GM12874 (cell line): ENCODE data around the gene IL17REL.
A peak's percentile ranks its signal among the peaks of the same experiment; 100 is the strongest.

Experiments used
- TF ChIP-seq, protein P1 (sequence below): IDR thresholded peaks from 2 replicates; pipeline ENCODE4 v1.5.1; 2011; ENCODE audit warnings: low read depth, mild to moderate bottlenecking, control low read depth, low read length, moderate library complexity; ENCODE audit not compliant: insufficient read depth

IL17REL gene

DNA sequence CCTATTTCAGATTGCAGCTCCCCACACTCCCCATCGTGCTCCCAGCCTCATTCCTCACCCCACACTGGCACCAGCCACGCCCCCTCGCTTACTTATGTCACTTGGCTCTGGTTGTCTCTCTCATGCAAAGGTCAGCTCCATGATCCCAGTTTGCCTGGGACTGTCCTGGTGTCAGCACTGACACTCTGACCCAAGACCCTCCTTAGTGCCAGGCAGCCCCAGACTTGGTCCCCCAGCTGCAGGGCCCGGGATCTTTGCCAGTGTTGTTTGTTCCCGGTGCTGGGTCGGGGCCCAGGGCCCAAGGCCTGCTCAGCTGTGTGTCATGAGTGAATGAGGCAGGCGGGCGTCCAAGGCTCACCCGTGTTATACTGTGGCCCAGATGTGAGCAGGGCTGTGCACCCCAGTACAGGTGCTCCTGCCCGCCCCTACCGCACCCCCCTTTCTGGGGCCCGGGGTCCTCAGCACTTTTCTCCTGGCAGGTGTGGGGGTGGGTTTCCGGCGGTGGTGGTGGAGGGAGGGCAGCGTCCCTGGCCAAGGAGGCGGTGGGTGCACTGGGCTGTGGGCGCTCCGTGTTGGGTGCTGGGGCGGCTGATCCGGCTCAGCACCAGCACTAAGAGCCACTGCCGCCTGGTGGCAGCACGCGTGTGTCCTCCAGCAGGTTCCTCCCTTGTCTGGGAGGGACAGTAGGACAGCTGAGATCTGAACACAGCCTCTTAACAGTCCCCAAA lies 19.5 kb downstream of the IL17REL start:
- TF ChIP-seq, protein P1, sequence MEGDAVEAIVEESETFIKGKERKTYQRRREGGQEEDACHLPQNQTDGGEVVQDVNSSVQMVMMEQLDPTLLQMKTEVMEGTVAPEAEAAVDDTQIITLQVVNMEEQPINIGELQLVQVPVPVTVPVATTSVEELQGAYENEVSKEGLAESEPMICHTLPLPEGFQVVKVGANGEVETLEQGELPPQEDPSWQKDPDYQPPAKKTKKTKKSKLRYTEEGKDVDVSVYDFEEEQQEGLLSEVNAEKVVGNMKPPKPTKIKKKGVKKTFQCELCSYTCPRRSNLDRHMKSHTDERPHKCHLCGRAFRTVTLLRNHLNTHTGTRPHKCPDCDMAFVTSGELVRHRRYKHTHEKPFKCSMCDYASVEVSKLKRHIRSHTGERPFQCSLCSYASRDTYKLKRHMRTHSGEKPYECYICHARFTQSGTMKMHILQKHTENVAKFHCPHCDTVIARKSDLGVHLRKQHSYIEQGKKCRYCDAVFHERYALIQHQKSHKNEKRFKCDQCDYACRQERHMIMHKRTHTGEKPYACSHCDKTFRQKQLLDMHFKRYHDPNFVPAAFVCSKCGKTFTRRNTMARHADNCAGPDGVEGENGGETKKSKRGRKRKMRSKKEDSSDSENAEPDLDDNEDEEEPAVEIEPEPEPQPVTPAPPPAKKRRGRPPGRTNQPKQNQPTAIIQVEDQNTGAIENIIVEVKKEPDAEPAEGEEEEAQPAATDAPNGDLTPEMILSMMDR: peak; percentile 92

GRCh38 chr22:49991907-49992533 lies 20.5 kb downstream of the IL17REL start:
- TF ChIP-seq, protein P1: no peak

DNA sequence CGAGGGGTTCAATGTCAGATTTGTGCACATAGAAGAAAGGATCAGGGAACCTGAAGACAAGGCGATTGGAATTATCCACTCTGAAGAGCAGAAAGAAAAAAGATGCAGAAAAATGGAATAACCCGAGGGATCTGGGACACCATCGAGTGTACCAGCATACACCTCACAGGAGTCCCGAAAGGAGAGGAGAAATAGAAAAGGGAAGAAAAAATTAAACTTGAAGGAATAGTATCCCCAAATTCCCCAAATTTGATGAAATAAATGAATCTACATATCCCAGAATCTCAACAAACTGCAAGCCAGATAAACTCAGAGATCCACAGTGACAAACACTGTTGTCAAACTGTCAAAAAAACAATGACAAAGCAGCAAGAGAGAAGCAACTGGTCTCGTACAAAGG lies 21.4 kb downstream of the IL17REL start:
- TF ChIP-seq, protein P1: no peak

- TF ChIP-seq, protein P1: no peak
Observed at GRCh38 chr22:49986325-49986724, 26.2 kb downstream of the IL17REL start.

- TF ChIP-seq, protein P1: 0 out of 2 replicates have a peak, but pooled peaks have one; percentile 14
Observed at GRCh38 chr22:49983148-49984042, 29.2 kb downstream of the IL17REL start.

- TF ChIP-seq, protein P1: peak; percentile 61
Observed at GRCh38 chr22:49979587-49980264, 32.8 kb downstream of the IL17REL start.
